Activated naive CD4-positive, alpha-beta T cell treated with anti-CD3 and anti-CD28 coated beads for 36 hours (primary cell): ENCODE results near the gene CEP350. TPM values are rescaled to one million over a fixed set of nuclear protein-coding genes. Genes with fewer than 3 reads are reported as not detected.

Experiments used
- CTCF ChIA-PET: fragments of 350-600 bp; sonication (Branson Sonifier 250); formaldehyde crosslinking; loops from one replicate; lab custom pipeline; 2021; ENCODE audit warnings: antibody characterized with exemption; lab: Charles Lee
- DNase-seq: peaks from one replicate; pipeline ENCODE4 v3.0.0-alpha.2; 2020
- H3K27ac Mint-ChIP-seq: one replicate; pipeline ENCODE4 v1.8.0; 2021; ENCODE audit warnings: mild to moderate bottlenecking, mixed read lengths
- H3K27me3 Mint-ChIP-seq: one replicate; pipeline ENCODE4 v1.8.0; 2021; ENCODE audit warnings: low read depth, mixed read lengths
- H3K36me3 Mint-ChIP-seq: one replicate; pipeline ENCODE4 v1.8.0; 2021; ENCODE audit warnings: low read depth, mixed read lengths
- H3K4me1 Mint-ChIP-seq: one replicate; pipeline ENCODE4 v1.8.0; 2021; ENCODE audit warnings: low read depth, mixed read lengths
- H3K4me3 Mint-ChIP-seq: one replicate; pipeline ENCODE4 v1.8.0; 2021; ENCODE audit warnings: mild to moderate bottlenecking, moderate library complexity, mixed read lengths
- H3K9me3 Mint-ChIP-seq: one replicate; pipeline ENCODE4 v1.8.0; 2021; ENCODE audit warnings: mixed read lengths
- intact Hi-C: fragments of 100-400 bp; cut with micrococcal nuclease; formaldehyde crosslinking; loops from one replicate; pipeline ENCODE4 v1.15.1; 2023
- total RNA-seq, 2 experiments: library from RNA; stranded (reverse); gene quantifications; one replicate each; pipeline ENCODE4 v1.2.3, GENCODE V29; 2021

Gene CEP350
- total RNA-seq, 2 experiments from 2014 or later: 30.3 to 36.0 TPM

- Mint-ChIP-seq H3K36me3 (no peaks in the 10 kb centered on the region), H3K9me3 (no peaks in the 10 kb centered on the region), H3K27ac (no peak overlapping the region), H3K4me1 (no peaks in the 10 kb centered on the region), H3K4me3 (no peak overlapping the region), H3K27me3 (no peaks in the 10 kb centered on the region)
- intact Hi-C loops: no loop called here
- DNase-seq: no peak
- CTCF ChIA-PET: no interaction called here
These were observed 24.4 kb upstream of the CEP350 start for GRCh38 chr1:179929955-179930798.

GRCh38 chr1:179930867-179931266 lies 23.7 kb upstream of the CEP350 start:
- H3K36me3 Mint-ChIP-seq: no peaks in the 10 kb centered on the region
- H3K9me3 Mint-ChIP-seq: no peaks in the 10 kb centered on the region
- no peaks in the 10 kb centered on the region for H3K4me1 Mint-ChIP-seq
- no peaks in the 10 kb centered on the region for H3K27me3 Mint-ChIP-seq
- CTCF ChIA-PET: interaction anchor here (0.7 kb wide), 1 partner anchor 121 kb away, joined by 3 read pairs; no protein-coding TSS in a partner anchor
- DNase-seq: no peak
- no peak overlapping the region for H3K27ac Mint-ChIP-seq
- H3K4me3 Mint-ChIP-seq: no peak overlapping the region
- intact Hi-C loops: no loop called here

- H3K4me1 Mint-ChIP-seq: no peaks in the 10 kb centered on the region
- no peaks in the 10 kb centered on the region for H3K27me3 Mint-ChIP-seq
- intact Hi-C loops: no loop called here
- no peak overlapping the region for H3K27ac Mint-ChIP-seq
- DNase-seq: no peak
- H3K4me3 Mint-ChIP-seq: no peak overlapping the region
- no peaks in the 10 kb centered on the region for H3K36me3 Mint-ChIP-seq
- H3K9me3 Mint-ChIP-seq: no peaks in the 10 kb centered on the region
- CTCF ChIA-PET: no interaction called here
These were observed 21.4 kb upstream of the CEP350 start for GRCh38 chr1:179933219-179933618.

GRCh38 chr1:179935909-179936496 lies 18.6 kb upstream of the CEP350 start:
- intact Hi-C loops: no loop called here
- no peaks in the 10 kb centered on the region for H3K36me3 Mint-ChIP-seq
- DNase-seq: no peak
- H3K4me1 Mint-ChIP-seq: no peaks in the 10 kb centered on the region
- CTCF ChIA-PET: no interaction called here
- no peaks in the 10 kb centered on the region for H3K9me3 Mint-ChIP-seq
- no peak overlapping the region for H3K27ac Mint-ChIP-seq
- H3K27me3 Mint-ChIP-seq: no peaks in the 10 kb centered on the region
- H3K4me3 Mint-ChIP-seq: no peak overlapping the region

GRCh38 chr1:179937668-179938254 lies 16.8 kb upstream of the CEP350 start:
- Mint-ChIP-seq H3K4me1 (no peaks in the 10 kb centered on the region), H3K9me3 (no peaks in the 10 kb centered on the region), H3K36me3 (no peaks in the 10 kb centered on the region), H3K4me3 (no peak overlapping the region), H3K27ac (no peak overlapping the region), H3K27me3 (no peaks in the 10 kb centered on the region)
- DNase-seq: no peak
- CTCF ChIA-PET: interaction anchor here (1.0 to 1.3 kb wide), 2 partner anchors 70 to 242 kb away, joined by 3 to 5 read pairs; no protein-coding TSS in a partner anchor
- intact Hi-C loops: no loop called here

- no peaks in the 10 kb centered on the region for H3K4me1 Mint-ChIP-seq
- intact Hi-C loops: no loop called here
- H3K9me3 Mint-ChIP-seq: no peaks in the 10 kb centered on the region
- H3K27ac Mint-ChIP-seq: no peak overlapping the region
- CTCF ChIA-PET: interaction anchor here (1.0 kb wide), 1 partner anchor 13 kb away, joined by 3 read pairs; no protein-coding TSS in a partner anchor
- DNase-seq: no peak
- no peak overlapping the region for H3K4me3 Mint-ChIP-seq
- H3K36me3 Mint-ChIP-seq: no peaks in the 10 kb centered on the region
- no peaks in the 10 kb centered on the region for H3K27me3 Mint-ChIP-seq
These were observed 15.9 kb upstream of the CEP350 start for GRCh38 chr1:179938752-179939151.

GRCh38 chr1:179939941-179940340 lies 14.7 kb upstream of the CEP350 start:
- no peak for DNase-seq
- Mint-ChIP-seq H3K27me3 (no peaks in the 10 kb centered on the region), H3K36me3 (no peaks in the 10 kb centered on the region), H3K27ac (no peak overlapping the region), H3K9me3 (no peaks in the 10 kb centered on the region), H3K4me3 (no peak overlapping the region), H3K4me1 (no peaks in the 10 kb centered on the region)
- intact Hi-C loops: no loop called here
- CTCF ChIA-PET: no interaction called here

- CTCF ChIA-PET: interaction anchor here (0.5 kb wide), 1 partner anchor 893 kb away, joined by 3 read pairs; no protein-coding TSS in a partner anchor
- intact Hi-C loops: no loop called here
- no peaks in the 10 kb centered on the region for H3K36me3 Mint-ChIP-seq
These were observed 13.2 kb upstream of the CEP350 start for GRCh38 chr1:179941454-179941853.

GRCh38 chr1:179950651-179951050 lies 4.0 kb upstream of the CEP350 start:
- DNase-seq: no peak
- no peak overlapping the region for H3K27ac Mint-ChIP-seq
- H3K4me1 Mint-ChIP-seq: peaks cover 13% of the 10 kb centered on the region
- H3K4me3 Mint-ChIP-seq: no peak overlapping the region
- no peaks in the 10 kb centered on the region for H3K36me3 Mint-ChIP-seq
- H3K27me3 Mint-ChIP-seq: no peaks in the 10 kb centered on the region
- intact Hi-C loops: loop anchor here (5.0 to 10.0 kb wide), 6 partner anchors 246 to 1082 kb away; partner anchors contain the start of genes ACBD6, AXDND1, MR1 and XPR1
- CTCF ChIA-PET: interaction anchor here (0.6 to 1.0 kb wide), 3 partner anchors 12 to 38 kb away, joined by 3 read pairs; no protein-coding TSS in a partner anchor
- no peaks in the 10 kb centered on the region for H3K9me3 Mint-ChIP-seq

More at GRCh38 chr1:179941454-179941853, 13.2 kb upstream of the CEP350 start:
- H3K4me3 Mint-ChIP-seq: no peak overlapping the region
- no peaks in the 10 kb centered on the region for H3K4me1 Mint-ChIP-seq
- DNase-seq: no peak
- H3K27me3 Mint-ChIP-seq: no peaks in the 10 kb centered on the region
- no peaks in the 10 kb centered on the region for H3K9me3 Mint-ChIP-seq
- no peak overlapping the region for H3K27ac Mint-ChIP-seq

GRCh38 chr1:179951383-179952144 lies 3.0 kb upstream of the CEP350 start:
- no peak overlapping the region for H3K4me3 Mint-ChIP-seq
- no peak overlapping the region for H3K27ac Mint-ChIP-seq
- CTCF ChIA-PET: interaction anchor here (0.7 to 1.2 kb wide), 4 partner anchors 12 to 137 kb away, joined by 3 to 4 read pairs (median 3); no protein-coding TSS in a partner anchor
- H3K27me3 Mint-ChIP-seq: no peaks in the 10 kb centered on the region
- peaks cover 22% of the 10 kb centered on the region for H3K4me1 Mint-ChIP-seq
- H3K9me3 Mint-ChIP-seq: no peaks in the 10 kb centered on the region
- intact Hi-C loops: loop anchor here (5.0 to 10.0 kb wide), 6 partner anchors 247 to 1081 kb away; partner anchors contain the start of genes ACBD6, AXDND1, MR1 and XPR1
- H3K36me3 Mint-ChIP-seq: no peaks in the 10 kb centered on the region
- no peak for DNase-seq

GRCh38 chr1:179952186-179952585 lies 2.4 kb upstream of the CEP350 start:
- no peak for DNase-seq
- peak overlapping the region; percentile 21 for H3K4me3 Mint-ChIP-seq
- intact Hi-C loops: loop anchor here (5.0 to 10.0 kb wide), 6 partner anchors 247 to 1080 kb away; partner anchors contain the start of genes ACBD6, AXDND1, MR1 and XPR1
- H3K36me3 Mint-ChIP-seq: no peaks in the 10 kb centered on the region
- H3K4me1 Mint-ChIP-seq: peaks cover 26% of the 10 kb centered on the region
- H3K9me3 Mint-ChIP-seq: no peaks in the 10 kb centered on the region
- no peaks in the 10 kb centered on the region for H3K27me3 Mint-ChIP-seq
- H3K27ac Mint-ChIP-seq: peak overlapping the region; percentile 63
- CTCF ChIA-PET: interaction anchor here (1.0 to 1.2 kb wide), 2 partner anchors 67 to 137 kb away, joined by 3 to 4 read pairs; no protein-coding TSS in a partner anchor
